ACC112 (cell line): ENCODE measurements around the gene ILF2.
"Not testable (repeated sequence)": the region's sequence is repeated elsewhere in the genome, so short reads cannot be mapped to it uniquely, and the experiment has no call there.

ENCODE experiments used
- H2AFZ ChIP-seq: fragments of 200-600 bp; sonication (generic); one replicate; pipeline ENCODE4 v1.6.0; 2017; ENCODE audit warnings: antibody characterized with exemption, low read length; ENCODE audit not compliant: unreplicated experiment
- H3K27ac ChIP-seq: fragments of 200-600 bp; sonication (generic); 2 replicates; pipeline ENCODE4 v1.5.1; 2014; ENCODE audit warnings: low read depth, mild to moderate bottlenecking, antibody characterized with exemption, low read length, moderate library complexity
- H3K27me3 ChIP-seq: fragments of 200-600 bp; sonication (generic); 2 replicates; pipeline ENCODE4 v1.6.1; 2014; ENCODE audit warnings: mild to moderate bottlenecking, antibody characterized with exemption, low read length, moderate library complexity, mixed read lengths; ENCODE audit not compliant: insufficient read depth
- H3K36me3 ChIP-seq: fragments of 200-600 bp; sonication (generic); 2 replicates; pipeline ENCODE4 v1.6.1; 2016; ENCODE audit warnings: mild to moderate bottlenecking, antibody characterized with exemption, low read length, moderate library complexity, mixed read lengths; ENCODE audit not compliant: insufficient read depth
- H3K4me1 ChIP-seq: fragments of 200-600 bp; sonication (generic); one replicate; pipeline ENCODE4 v1.6.1; 2016; ENCODE audit warnings: low read length, mixed read lengths; ENCODE audit not compliant: insufficient read depth, unreplicated experiment, control insufficient read depth
- H3K4me3 ChIP-seq: fragments of 200-600 bp; sonication (generic); 2 replicates; pipeline ENCODE4 v1.5.1; 2014; ENCODE audit warnings: mild to moderate bottlenecking, low read depth, low read length
- H3K79me2 ChIP-seq: fragments of 200-600 bp; sonication (generic); one replicate; pipeline ENCODE4 v1.6.0; 2016; ENCODE audit warnings: low read length; ENCODE audit not compliant: control insufficient read depth, unreplicated experiment, insufficient read depth

Gene ILF2

DNA sequence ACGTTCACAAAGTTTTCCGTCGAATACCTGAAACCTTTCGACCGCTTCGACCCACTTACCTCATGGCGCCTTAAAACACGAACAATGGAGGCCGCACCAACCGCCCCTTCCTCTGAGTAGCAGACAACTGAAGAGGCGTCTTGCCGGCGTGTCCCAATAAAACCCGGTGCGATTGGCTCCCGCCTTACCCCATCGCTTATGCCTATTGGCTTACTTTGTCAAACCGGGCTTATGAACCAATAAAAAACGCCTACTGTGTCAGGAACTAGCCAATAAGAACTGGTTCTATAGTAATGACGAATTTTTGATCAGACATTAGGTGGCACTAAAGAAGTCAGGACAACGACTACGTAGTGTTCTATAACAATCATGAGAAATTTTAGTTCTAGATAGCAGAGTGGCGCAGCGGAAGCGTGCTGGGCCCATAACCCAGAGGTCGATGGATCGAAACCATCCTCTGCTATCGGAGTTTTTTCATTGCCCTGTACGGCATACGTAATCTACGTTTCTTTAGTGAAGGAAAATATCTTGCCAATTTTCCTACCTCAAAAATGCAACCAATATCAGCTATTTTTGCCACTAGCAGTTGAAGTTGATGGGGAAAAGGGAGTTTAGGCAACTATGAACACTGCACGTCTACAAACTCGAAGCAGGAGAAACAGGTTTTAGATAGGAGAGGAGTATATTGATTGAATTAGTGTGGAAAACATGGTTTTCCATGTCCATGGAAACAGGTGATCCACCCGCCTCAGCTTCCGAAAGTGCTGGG is at the start of gene ILF2:
TSS of gene ILF2 (minus strand) at position 135 of the 769 bp plus-strand sequence. CDS start at position 64, 71 bp downstream.
- Histone ChIP-seq H3K4me1 (peaks cover 8% of the 10 kb centered on the region), H3K27ac (peak within 1 kb of the TSS; percentile 84), H3K27me3 (no peaks in the 10 kb centered on the region), H3K4me3 (peak within 1 kb of the TSS; percentile 94), H3K36me3 (peaks cover 18% of the 10 kb centered on the region), H3K79me2 (peaks cover 31% of the 10 kb centered on the region), H2AFZ (peak within 1 kb of the TSS; percentile 61)

DNA sequence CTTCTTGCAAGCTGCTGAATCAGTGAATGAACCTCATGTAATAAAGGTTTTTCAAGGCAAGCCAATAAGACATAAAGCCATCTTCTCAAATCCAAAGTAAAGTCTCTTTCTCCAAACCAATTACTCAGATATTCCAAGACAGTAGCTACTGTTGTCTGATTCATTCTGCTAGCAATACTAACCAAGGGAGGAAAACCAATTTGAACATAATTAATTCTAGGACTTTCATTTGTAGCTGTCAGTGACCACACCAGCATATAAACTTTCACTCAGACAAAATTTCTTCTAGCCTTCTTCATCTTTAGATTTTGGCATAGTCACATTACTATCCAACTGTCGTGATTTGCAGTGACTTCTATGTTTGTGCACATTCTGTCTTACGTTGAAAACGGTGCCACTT is 46.5 kb upstream of the ILF2 start:
- Histone ChIP-seq H3K4me3 (no peak overlapping the region), H3K27me3 (no peaks in the 10 kb centered on the region), H3K79me2 (no peaks in the 10 kb centered on the region), H3K4me1 (no peaks in the 10 kb centered on the region), H2AFZ (no peak overlapping the region), H3K36me3 (no peaks in the 10 kb centered on the region), H3K27ac (no peak overlapping the region)

DNA sequence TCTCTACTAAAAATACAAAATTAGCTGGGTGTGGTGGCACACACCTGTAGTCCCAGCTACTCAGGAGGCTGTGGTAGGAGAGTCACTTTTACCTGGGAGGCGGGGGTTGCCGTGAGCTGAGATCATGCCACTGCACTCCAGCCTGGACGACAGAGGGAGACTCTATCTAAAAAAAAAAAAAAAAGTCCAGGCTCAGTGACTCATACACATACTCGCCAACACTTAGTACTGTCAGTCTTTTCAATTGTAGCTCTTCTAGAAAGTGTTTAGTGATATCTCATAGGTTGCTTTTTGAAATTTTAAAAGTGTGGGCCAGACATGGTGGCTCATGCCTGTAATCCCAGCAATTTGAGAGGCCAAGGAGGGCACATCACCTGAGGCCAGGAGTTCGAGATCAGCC is 45.4 kb upstream of the ILF2 start:
- not testable (repeated sequence) for H3K4me3 ChIP-seq, H3K27ac ChIP-seq, H3K36me3 ChIP-seq, H3K4me1 ChIP-seq, H3K27me3 ChIP-seq, H3K79me2 ChIP-seq, H2AFZ ChIP-seq

DNA sequence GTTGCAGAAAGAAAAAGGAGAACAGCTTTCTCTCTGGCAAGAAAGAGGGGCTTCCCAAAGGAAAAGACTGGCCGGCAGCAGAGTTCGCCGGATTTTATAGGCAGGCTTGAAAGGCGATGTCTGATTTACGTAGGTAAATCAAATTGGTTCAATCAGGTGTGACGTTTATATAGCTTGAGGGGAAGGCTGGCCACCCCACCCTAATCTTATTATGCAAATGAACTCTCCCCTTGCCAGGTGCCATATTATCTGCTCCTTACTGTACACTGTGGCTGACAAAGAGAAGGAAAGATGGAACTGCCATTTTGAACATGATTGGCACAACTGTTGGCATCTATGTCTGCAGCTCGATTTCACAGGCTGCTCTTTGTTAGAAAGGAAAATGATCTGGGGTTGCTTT is 40.2 kb upstream of the ILF2 start:
- no peaks in the 10 kb centered on the region for H3K4me1 ChIP-seq
- no peaks in the 10 kb centered on the region for H3K36me3 ChIP-seq
- H3K79me2 ChIP-seq = no peaks in the 10 kb centered on the region
- no peak overlapping the region for H3K27ac ChIP-seq
- no peak overlapping the region for H3K4me3 ChIP-seq
- no peaks in the 10 kb centered on the region for H3K27me3 ChIP-seq
- no peak overlapping the region for H2AFZ ChIP-seq

DNA sequence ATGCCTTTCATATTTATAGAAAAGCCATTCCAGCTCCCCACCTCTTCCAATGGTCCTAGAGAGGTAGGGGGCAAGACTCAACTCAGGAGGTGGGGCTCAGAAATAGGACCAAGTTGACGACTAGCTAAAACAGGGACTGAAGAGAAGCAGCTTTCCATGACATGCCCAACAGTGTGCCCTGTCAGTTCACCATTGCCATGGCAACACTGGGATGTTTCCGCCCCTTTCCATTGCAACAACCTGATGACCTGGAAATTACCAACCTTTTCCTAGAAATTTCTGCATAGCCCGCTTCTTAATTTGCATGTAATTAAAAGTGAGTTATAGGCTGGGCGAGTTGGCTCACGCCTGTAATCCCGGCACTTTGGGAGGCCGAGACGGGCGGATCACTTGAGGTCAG is 34.7 kb upstream of the ILF2 start:
- no peaks in the 10 kb centered on the region for H3K36me3 ChIP-seq
- H3K4me1 ChIP-seq = no peaks in the 10 kb centered on the region
- H3K27me3 ChIP-seq = no peaks in the 10 kb centered on the region
- H3K4me3 ChIP-seq = no peak overlapping the region
- H3K27ac ChIP-seq = no peak overlapping the region
- H2AFZ ChIP-seq = no peak overlapping the region
- no peaks in the 10 kb centered on the region for H3K79me2 ChIP-seq

DNA sequence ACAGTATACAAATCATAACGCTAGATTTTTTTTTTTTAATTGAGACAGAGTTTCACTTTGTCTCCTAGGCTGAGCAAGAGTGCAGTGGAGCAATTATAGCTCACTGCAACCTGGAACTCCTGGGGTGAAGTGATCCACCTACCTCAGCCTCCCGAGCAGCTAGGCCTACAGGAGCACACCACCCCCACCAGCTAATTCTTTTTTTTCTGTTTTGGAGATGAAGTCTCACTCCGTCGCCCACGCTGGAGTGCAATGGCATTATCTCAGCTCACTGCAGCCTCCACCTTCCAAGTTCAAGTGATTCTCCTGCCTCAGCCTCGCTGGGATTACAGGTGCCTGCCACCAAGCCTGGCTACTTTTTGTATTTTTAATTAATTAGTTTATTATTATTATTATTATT is 29.0 kb upstream of the ILF2 start:
- no peaks in the 10 kb centered on the region for H3K27me3 ChIP-seq
- peaks cover 26% of the 10 kb centered on the region for H3K4me1 ChIP-seq
- no peak overlapping the region for H3K27ac ChIP-seq
- H2AFZ ChIP-seq = peak overlapping the region; percentile 39
- H3K4me3 ChIP-seq = no peak overlapping the region
- no peaks in the 10 kb centered on the region for H3K79me2 ChIP-seq
- no peaks in the 10 kb centered on the region for H3K36me3 ChIP-seq

DNA sequence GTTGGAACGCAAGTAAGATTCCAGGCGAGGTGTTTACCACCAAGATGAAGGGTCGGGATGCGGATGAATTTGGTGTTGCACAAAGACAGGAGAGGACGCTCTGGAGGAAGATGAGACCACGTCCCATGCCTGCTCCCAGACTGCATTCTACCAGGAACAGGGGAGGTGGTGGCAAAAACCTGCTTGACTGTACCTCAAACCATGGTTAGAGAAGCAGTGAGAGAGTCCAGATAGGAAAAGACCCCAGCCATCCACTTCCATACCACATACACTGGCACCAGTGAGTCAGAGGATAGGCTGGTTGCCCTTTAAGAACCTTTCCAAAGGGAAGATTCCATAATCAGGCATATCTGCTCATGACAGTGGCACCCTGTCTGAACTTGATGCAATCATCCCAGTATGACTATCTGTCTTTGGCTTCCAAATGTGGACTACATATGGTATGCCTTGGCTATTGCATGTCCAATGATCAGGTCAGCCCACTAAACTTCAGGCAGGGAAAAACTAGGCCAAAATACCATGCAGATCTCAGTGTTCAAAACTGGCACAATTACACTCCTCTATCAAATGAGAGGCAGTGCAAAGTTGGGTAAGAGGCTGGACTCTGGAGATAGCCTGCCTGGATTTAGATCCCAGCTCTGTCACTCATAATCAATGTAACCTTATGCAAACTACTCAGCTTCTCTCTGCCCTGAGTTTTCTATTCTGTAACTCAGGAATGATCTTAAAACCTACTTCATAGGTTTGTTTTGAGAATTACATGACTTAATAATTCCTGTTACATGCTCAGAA is 28.3 kb upstream of the ILF2 start:
- peak overlapping the region; percentile 39 for H2AFZ ChIP-seq

DNA sequence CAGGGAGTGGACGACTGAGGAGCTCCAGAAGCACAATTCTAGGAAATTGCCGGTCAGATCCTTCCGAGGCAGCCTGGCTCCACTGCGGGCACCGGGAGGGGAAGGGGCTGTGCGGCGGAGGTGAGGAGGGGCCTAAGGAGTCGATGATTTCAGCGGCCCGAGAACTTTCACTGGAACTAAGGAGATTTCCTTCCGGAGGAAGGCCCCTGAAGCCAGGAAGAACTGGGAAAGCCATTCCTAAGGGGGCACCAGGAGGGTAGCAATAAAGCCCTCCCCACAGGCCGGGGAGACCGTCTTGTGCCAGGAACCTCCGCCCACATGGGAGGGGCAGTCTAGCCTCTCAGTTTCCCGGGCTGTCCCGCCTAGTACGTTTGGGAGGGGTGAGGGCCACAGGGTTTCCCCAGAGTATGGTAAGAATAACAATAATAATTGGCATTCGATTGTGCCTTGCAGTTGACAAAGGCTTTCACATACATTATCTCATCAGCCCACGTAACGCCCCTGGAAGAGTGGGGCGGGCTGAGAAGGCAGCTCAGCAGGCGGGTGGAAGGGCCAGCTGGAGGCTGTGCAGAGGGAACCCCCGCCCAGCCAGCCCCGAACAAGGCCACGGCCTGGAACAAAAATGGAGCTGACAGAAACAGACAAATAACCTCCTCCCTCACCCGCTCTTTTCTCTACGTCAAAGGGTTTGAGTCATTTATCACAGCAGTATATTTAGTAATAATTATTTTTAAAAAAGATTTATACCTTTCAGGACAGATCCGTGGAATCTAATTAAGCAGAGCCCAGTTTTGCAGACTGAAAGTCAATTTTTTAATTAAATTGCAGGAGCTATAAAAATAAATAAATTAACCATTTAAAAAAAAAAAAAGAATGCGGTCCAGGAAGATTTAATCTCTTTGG is 27.5 kb upstream of the ILF2 start:
- Histone ChIP-seq H3K79me2 (no peaks in the 10 kb centered on the region), H3K4me1 (peaks cover 26% of the 10 kb centered on the region), H3K27ac (peak overlapping the region; percentile 12; the same call in 1 of the 2 replicates), H3K36me3 (no peaks in the 10 kb centered on the region), H3K27me3 (no peaks in the 10 kb centered on the region), H3K4me3 (no peak overlapping the region), H2AFZ (peak overlapping the region; percentile 94)

More for the DNA sequence above, 28.3 kb upstream of the ILF2 start:
- no peak overlapping the region for H3K27ac ChIP-seq
- no peaks in the 10 kb centered on the region for H3K27me3 ChIP-seq
- H3K4me1 ChIP-seq = peaks cover 26% of the 10 kb centered on the region
- no peaks in the 10 kb centered on the region for H3K36me3 ChIP-seq
- no peaks in the 10 kb centered on the region for H3K79me2 ChIP-seq
- no peak overlapping the region for H3K4me3 ChIP-seq

DNA sequence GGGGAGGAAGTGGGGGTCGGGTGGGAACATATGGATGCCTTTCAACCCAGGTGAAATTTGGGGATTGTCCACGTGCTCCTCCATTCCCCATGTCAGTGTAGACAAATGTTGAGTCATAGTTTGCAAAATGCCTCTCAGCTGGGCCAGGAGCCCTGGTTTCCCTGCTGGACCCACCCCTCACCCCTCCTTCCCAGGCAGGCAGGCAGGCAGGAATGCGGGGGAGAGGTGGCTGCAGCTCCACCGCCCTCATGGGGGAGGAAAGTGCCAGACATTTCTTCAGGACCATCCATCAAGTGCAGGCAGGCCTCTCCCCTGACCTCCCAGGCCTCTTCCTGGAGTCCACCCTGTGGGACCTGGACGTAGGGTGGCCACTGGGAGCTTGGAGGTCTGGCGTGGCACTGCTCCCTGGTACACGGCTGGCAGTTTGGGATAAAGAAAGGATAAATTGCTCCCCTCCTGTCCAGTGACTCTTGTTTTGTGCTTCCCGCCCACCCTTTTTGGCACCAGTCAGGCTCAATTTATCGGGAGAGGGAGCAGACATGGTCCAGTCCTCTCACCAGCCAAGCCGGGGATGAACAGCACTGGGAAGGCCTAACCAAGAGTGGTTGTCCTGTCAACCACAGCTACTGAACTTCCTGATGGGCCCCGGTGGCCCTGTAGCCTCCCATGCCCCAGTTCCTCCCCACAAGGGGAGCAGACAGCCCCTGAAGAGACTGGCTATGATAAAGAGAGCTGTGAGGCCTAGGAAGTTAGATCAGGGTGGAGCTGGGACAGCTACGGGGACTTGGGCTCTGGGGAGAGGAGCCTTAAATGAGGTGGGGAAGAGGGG is 26.6 kb upstream of the ILF2 start:
- H3K79me2 ChIP-seq = no peaks in the 10 kb centered on the region
- peak overlapping the region; percentile 94 for H2AFZ ChIP-seq
- H3K4me1 ChIP-seq = peaks cover 26% of the 10 kb centered on the region
- H3K36me3 ChIP-seq = no peaks in the 10 kb centered on the region
- H3K27me3 ChIP-seq = no peaks in the 10 kb centered on the region
- H3K27ac ChIP-seq = peak overlapping the region; percentile 12; the same call in 1 of the 2 replicates
- H3K4me3 ChIP-seq = no peak overlapping the region

DNA sequence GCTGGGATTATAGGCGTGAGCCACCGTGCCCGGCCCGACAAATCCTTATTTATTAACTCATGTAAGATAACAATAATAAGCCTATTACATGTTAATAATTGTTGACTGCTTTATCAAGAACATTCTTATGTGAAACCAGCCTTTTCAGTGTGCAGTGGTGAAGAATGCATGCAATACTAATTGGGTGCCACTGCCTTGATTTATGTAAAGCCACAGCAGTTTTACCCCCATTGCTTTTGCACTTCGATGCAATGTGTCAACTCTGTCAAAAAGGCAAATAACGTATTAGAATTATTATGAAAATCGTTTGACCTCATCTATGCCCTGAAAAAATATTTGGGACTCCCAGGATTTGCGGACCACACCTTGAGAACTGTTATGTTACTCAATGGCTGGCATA is 25.9 kb upstream of the ILF2 start:
- H3K79me2 ChIP-seq = no peaks in the 10 kb centered on the region
- no peak overlapping the region for H2AFZ ChIP-seq
- no peak overlapping the region for H3K27ac ChIP-seq
- no peaks in the 10 kb centered on the region for H3K27me3 ChIP-seq
- peaks cover 26% of the 10 kb centered on the region for H3K4me1 ChIP-seq
- no peak overlapping the region for H3K4me3 ChIP-seq
- no peaks in the 10 kb centered on the region for H3K36me3 ChIP-seq
